ENCODE measurements around the gene EGFL7.

GRCh38 chr9:136685216-136685615, 22.5 kb downstream of the EGFL7 start:
- no peak for TF ChIP-seq POLR2A (IDR thresholded peaks at IDR 0.05)
- TF ChIP-seq CTCF (IDR thresholded peaks at IDR 0.05): no peak

Data from adrenal gland (tissue), 5 donors.